Caco-2 (cell line): ENCODE results near the gene IPO9. TPM values are rescaled to one million over a fixed set of nuclear protein-coding genes. Genes with fewer than 3 reads are reported as not detected.

Experiments used
- BruUV-seq: library from RNA; stranded (reverse); fragments of 400-500 nt; replicated peaks from 2 replicates; lab custom pipeline; 2021; lab: Mats Ljungman, UMichigan
- CTCF ChIA-PET: fragments of 300-600 bp; sonication (Branson Sonifier 250); formaldehyde crosslinking; loops from one replicate; lab custom pipeline; 2022; ENCODE audit warnings: antibody characterized with exemption; lab: Charles Lee
- POLR2A ChIA-PET: fragments of 300-600 bp; sonication (Branson Sonifier 250); formaldehyde crosslinking; loops from one replicate; lab custom pipeline; 2022; ENCODE audit warnings: antibody characterized with exemption; lab: Charles Lee
- DNase-seq, 2 experiments: peaks; one replicate each; pipeline versions ENCODE4 v3.0.0 to v3.0.0-alpha.2; 2020 to 2022
- H3K27me3 ChIP-seq: replicated peaks from 2 replicates; pipeline ENCODE4 v1.6.0; 2011; ENCODE audit warnings: low read length; ENCODE audit not compliant: control insufficient read depth, insufficient read depth
- H3K36me3 ChIP-seq: 2 replicates; pipeline ENCODE4 v1.5.1; 2011; ENCODE audit warnings: low read length; ENCODE audit not compliant: control insufficient read depth, insufficient read depth
- H3K4me1 ChIP-seq: fragments of 250-450 bp; sonication (Bioruptor Pico); 2 replicates; pipeline ENCODE4 v1.5.1; 2020; ENCODE audit warnings: mild to moderate bottlenecking
- H3K4me3 ChIP-seq: 2 replicates; pipeline ENCODE4 v1.5.1; 2011; ENCODE audit warnings: low read depth, mild to moderate bottlenecking, control low read depth, low read length
- H3K9me3 ChIP-seq: fragments of 250-450 bp; sonication (Bioruptor Pico); 2 replicates; pipeline ENCODE4 v1.5.1; 2020; ENCODE audit warnings: mild to moderate bottlenecking, moderate library complexity
- H3K27ac Mint-ChIP-seq: one replicate; pipeline ENCODE4 v1.8.0; 2022; ENCODE audit warnings: mixed read lengths; ENCODE audit not compliant: unreplicated experiment
- H3K27me3 Mint-ChIP-seq: one replicate; pipeline ENCODE4 v1.8.0; 2022; ENCODE audit warnings: mixed read lengths; ENCODE audit not compliant: insufficient read depth, unreplicated experiment
- H3K36me3 Mint-ChIP-seq: one replicate; pipeline ENCODE4 v1.8.0; 2022; ENCODE audit warnings: mild to moderate bottlenecking, mixed read lengths; ENCODE audit not compliant: insufficient read depth, unreplicated experiment
- H3K4me1 Mint-ChIP-seq: one replicate; pipeline ENCODE4 v1.8.0; 2022; ENCODE audit warnings: low read depth, mixed read lengths; ENCODE audit not compliant: unreplicated experiment
- H3K4me3 Mint-ChIP-seq: one replicate; pipeline ENCODE4 v1.8.0; 2022; ENCODE audit warnings: mild to moderate bottlenecking, moderate library complexity, mixed read lengths; ENCODE audit not compliant: unreplicated experiment
- H3K9me3 Mint-ChIP-seq: one replicate; pipeline ENCODE4 v1.8.0; 2022; ENCODE audit warnings: mixed read lengths; ENCODE audit not compliant: unreplicated experiment
- CTCF ChIP-seq, 2 experiments: fragments of 200-600 bp in 1 of 2; IDR thresholded peaks; 1 replicate in 1 of 2; 2 replicates in 1 of 2; pipeline versions ENCODE4 v1.5.1 to v1.8.0; 2011 to 2022; ENCODE audit warnings: antibody characterized with exemption in 1 of 2, control low read depth in 1 of 2, inconsistent platforms in 1 of 2, low read depth in 1 of 2, low read length in 1 of 2, mild to moderate bottlenecking in 1 of 2, moderate library complexity in 1 of 2; ENCODE audit not compliant: insufficient read depth in 1 of 2, severe bottlenecking in 1 of 2, unreplicated experiment in 1 of 2
- intact Hi-C: fragments of 100-400 bp; cut with micrococcal nuclease; formaldehyde crosslinking; loops from one replicate; pipeline ENCODE4 v1.10.0; 2022; ENCODE audit not compliant: unreplicated experiment
- total RNA-seq: library from RNA; stranded (reverse); gene quantifications from 2 replicates; pipeline ENCODE4 v1.2.3, GENCODE V29; 2022

IPO9 gene
- total RNA-seq, 1 experiment from 2014 or later, result 107 TPM

- Mint-ChIP-seq H3K4me1 (peaks cover 19% of the 10 kb centered on the region), H3K9me3 (no peaks in the 10 kb centered on the region), H3K4me3 (no peak overlapping the region), H3K36me3 (peaks cover 8% of the 10 kb centered on the region), H3K27me3 (no peaks in the 10 kb centered on the region), H3K27ac (no peak overlapping the region)
- no peak for TF ChIP-seq CTCF (IDR thresholded peaks at IDR 0.05; ENCODE audit: insufficient read depth in 1 of 2, low read depth in 1 of 2, low read length in 1 of 2, severe bottlenecking in 1 of 2, unreplicated experiment in 1 of 2)
- peaks cover 11% of the 10 kb centered on the region for H3K4me1 ChIP-seq
- H3K36me3 ChIP-seq, result no peaks in the 10 kb centered on the region
- POLR2A ChIA-PET, result no interaction called here
- H3K9me3 ChIP-seq, result no peaks in the 10 kb centered on the region
- H3K27me3 ChIP-seq, result no peaks in the 10 kb centered on the region
- peak in 1 of 2 experiments; percentile 15 for DNase-seq
- no TSS peak for BruUV-seq
- CTCF ChIA-PET, result interaction anchor here (0.7 to 2.0 kb wide), 3 partner anchors 9 to 86 kb away, joined by 3 to 8 read pairs (median 3); no protein-coding TSS in a partner anchor
- intact Hi-C loops, result no loop called here
- H3K4me3 ChIP-seq, result no peak overlapping the region
Observed at GRCh38 chr1:201886103-201886885, 57.3 kb downstream of the IPO9 start.

DNA sequence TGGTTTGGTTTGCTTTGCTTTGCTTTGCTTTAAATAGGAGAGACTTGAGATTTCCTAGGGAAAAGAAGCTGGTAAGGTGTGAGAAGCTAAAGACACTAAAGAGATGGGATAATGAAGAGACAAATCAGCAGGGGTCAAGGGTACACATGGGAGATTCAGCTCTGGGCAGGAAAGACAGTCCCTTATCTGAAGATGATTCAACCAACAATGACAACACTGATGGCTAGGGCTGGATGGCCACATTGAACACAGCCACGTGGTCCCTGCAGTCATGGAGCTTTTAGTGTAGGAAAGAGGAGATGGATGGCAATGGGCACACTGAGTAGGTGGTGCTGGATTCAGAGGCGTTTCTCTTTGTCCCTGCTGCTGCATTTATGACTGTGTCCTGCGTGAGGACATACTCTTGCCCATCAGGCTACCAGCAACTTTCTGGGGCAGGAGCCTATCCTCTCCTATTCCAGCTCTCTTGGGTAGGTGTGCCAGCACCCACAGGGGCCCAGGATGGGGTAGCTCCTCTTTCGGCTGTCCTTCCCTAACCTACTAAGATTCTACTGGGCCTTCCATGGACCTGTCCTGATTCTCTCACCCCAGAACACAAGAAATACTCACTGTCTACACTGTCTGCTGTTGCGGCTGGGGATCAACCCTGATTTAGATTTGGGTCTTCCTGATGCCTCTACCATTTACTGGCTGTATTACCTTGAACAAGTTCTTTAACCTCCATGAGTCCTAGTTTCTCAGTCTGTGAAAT lies 58.3 kb downstream of the IPO9 start:
- Histone ChIP-seq H3K9me3 (no peaks in the 10 kb centered on the region), H3K36me3 (no peaks in the 10 kb centered on the region), H3K27me3 (no peaks in the 10 kb centered on the region), H3K4me1 (peaks cover 11% of the 10 kb centered on the region), H3K4me3 (no peak overlapping the region)
- no peak for TF ChIP-seq CTCF (IDR thresholded peaks at IDR 0.05; ENCODE audit: insufficient read depth in 1 of 2, low read depth in 1 of 2, low read length in 1 of 2, severe bottlenecking in 1 of 2, unreplicated experiment in 1 of 2)
- Mint-ChIP-seq H3K27me3 (no peaks in the 10 kb centered on the region), H3K36me3 (no peaks in the 10 kb centered on the region), H3K4me3 (peak overlapping the region; percentile 36), H3K4me1 (peaks cover 13% of the 10 kb centered on the region), H3K9me3 (no peaks in the 10 kb centered on the region), H3K27ac (no peak overlapping the region)
- ChIA-PET POLR2A (no interaction called here), CTCF (interaction anchor here (1.3 to 2.0 kb wide), 2 partner anchors 9 to 10 kb away, joined by 3 to 8 read pairs; no protein-coding TSS in a partner anchor)
- BruUV-seq, result no TSS peak
- intact Hi-C loops, result no loop called here
- peak in 1 of 2 experiments; percentile 22 for DNase-seq

- H3K27me3 ChIP-seq, result no peaks in the 10 kb centered on the region
- peaks cover 11% of the 10 kb centered on the region for H3K4me1 ChIP-seq
- H3K36me3 ChIP-seq, result no peaks in the 10 kb centered on the region
- Mint-ChIP-seq H3K27ac (no peak within 1 kb of the TSS), H3K36me3 (no peaks in the 10 kb centered on the region), H3K27me3 (no peaks in the 10 kb centered on the region), H3K4me1 (peaks cover 13% of the 10 kb centered on the region), H3K9me3 (no peaks in the 10 kb centered on the region), H3K4me3 (peak within 1 kb of the TSS; percentile 36)
- CTCF ChIA-PET, result no interaction called here
- peak within 1 kb of the TSS; percentile 44 for H3K4me3 ChIP-seq
- peak; percentile 30 for DNase-seq
- POLR2A ChIA-PET, result interaction anchor here (0.6 kb wide), 1 partner anchor 19 kb away, joined by 3 read pairs; no protein-coding TSS in a partner anchor
- no TSS peak for BruUV-seq
- TF ChIP-seq CTCF (IDR thresholded peaks at IDR 0.05; ENCODE audit: insufficient read depth in 1 of 2, low read depth in 1 of 2, low read length in 1 of 2, severe bottlenecking in 1 of 2, unreplicated experiment in 1 of 2), result no peak
- H3K9me3 ChIP-seq, result no peaks in the 10 kb centered on the region
- intact Hi-C loops, result no loop called here
Observed at GRCh38 chr1:201888282-201889089, 59.5 kb downstream of the IPO9 start, which contains the start of gene SHISA4. SHISA4 (plus strand) TSS chr1:201888898; CDS start chr1:201888995, 97 bp downstream.
